Measurements from ENCODE around the gene SAMD14.

Gene SAMD14

GRCh38 chr17:50096092-50096491, 33.9 kb downstream of the SAMD14 start:
- no peak for DNase-seq (ENCODE audit: low spot score)

GRCh38 chr17:50095626-50096037, 34.3 kb downstream of the SAMD14 start:
- DNase-seq (ENCODE audit: low spot score), result no peak

- DNase-seq (ENCODE audit: low spot score), result peak; percentile 80
These were observed 35.0 kb downstream of the SAMD14 start, which contains the start of gene PDK2 for GRCh38 chr17:50094753-50095619. Gene PDK2, plus strand, starts transcription at chr17:50095351. Its CDS starts 85 bp downstream, at chr17:50095436.

GRCh38 chr17:50094243-50094752, 35.7 kb downstream of the SAMD14 start:
- DNase-seq (ENCODE audit: low spot score), result peak; percentile 85

- no peak for DNase-seq (ENCODE audit: low spot score)
These were observed 36.2 kb downstream of the SAMD14 start for GRCh38 chr17:50093807-50094206.

GRCh38 chr17:50093246-50093645, 36.7 kb downstream of the SAMD14 start:
- no peak for DNase-seq (ENCODE audit: low spot score)

- no peak for DNase-seq (ENCODE audit: low spot score)
These were observed 38.1 kb downstream of the SAMD14 start for GRCh38 chr17:50091918-50092285.

- no peak for DNase-seq (ENCODE audit: low spot score)
These were observed 38.7 kb downstream of the SAMD14 start for GRCh38 chr17:50090971-50091917.

- DNase-seq (ENCODE audit: low spot score), result no peak
These were observed 39.9 kb downstream of the SAMD14 start for GRCh38 chr17:50090071-50090470.

- DNase-seq (ENCODE audit: low spot score), result no peak
These were observed 40.8 kb downstream of the SAMD14 start for GRCh38 chr17:50088952-50089825.

GRCh38 chr17:50087912-50088405, 42.0 kb downstream of the SAMD14 start:
- DNase-seq (ENCODE audit: low spot score), result no peak

GRCh38 chr17:50087246-50087911, 42.6 kb downstream of the SAMD14 start:
- DNase-seq (ENCODE audit: low spot score), result peak; percentile 67

- no peak for DNase-seq (ENCODE audit: low spot score)
These were observed 48.2 kb downstream of the SAMD14 start for GRCh38 chr17:50081757-50082156.

GRCh38 chr17:50080827-50081226, 49.1 kb downstream of the SAMD14 start:
- DNase-seq (ENCODE audit: low spot score), result no peak

- no peak for DNase-seq (ENCODE audit: low spot score)
These were observed 49.9 kb downstream of the SAMD14 start for GRCh38 chr17:50080096-50080480.

- peak; percentile 44 for DNase-seq (ENCODE audit: low spot score)
These were observed 50.4 kb downstream of the SAMD14 start for GRCh38 chr17:50079334-50080095.

- no peak for DNase-seq (ENCODE audit: low spot score)
These were observed 51.5 kb downstream of the SAMD14 start for GRCh38 chr17:50078430-50078829.

- no peak for DNase-seq (ENCODE audit: low spot score)
These were observed 53.2 kb downstream of the SAMD14 start for GRCh38 chr17:50076591-50077235.

GRCh38 chr17:50076221-50076590, 53.8 kb downstream of the SAMD14 start:
- DNase-seq (ENCODE audit: low spot score), result no peak

Measured in hematopoietic multipotent progenitor cell treated with erythropoietin and hydrocortisone succinate and interleukin-3 and kit ligand, for 15 days (in vitro differentiated cells).